ENCODE data around the gene PREX1. TPM values are rescaled to one million over a fixed set of nuclear protein-coding genes. Genes with fewer than 3 reads are reported as not detected.

PREX1 gene
- total and polyA plus RNA-seq, 2 donors (not counting 3 experiments of a cell fraction or from before 2014, with no cell fraction given) = 51.3 to 72.9 TPM

DNA sequence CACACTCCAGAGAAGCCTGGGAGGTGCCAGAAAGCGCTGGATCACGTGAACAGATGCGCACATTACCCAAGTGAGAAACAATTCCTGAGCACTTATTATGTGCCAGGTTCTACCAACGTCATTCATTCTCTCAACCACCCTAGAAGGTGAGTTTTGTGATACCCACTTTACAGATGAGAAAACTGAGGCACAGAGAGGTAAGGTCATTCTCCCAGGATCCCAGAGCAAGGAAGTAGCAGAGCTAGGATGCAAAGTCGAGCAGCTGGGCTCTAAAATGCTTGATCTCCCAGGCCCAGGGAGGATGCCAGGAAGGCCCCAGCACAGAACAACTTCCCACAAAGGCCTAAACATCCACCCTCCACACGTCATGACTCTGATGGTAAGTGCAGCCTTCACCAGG is 85.6 kb downstream of the PREX1 start:
- POLR2A ChIA-PET = no interaction called here
- Histone ChIP-seq H4K20me1 (replicated peaks; ENCODE audit: control insufficient read depth, extremely low read depth, insufficient read depth, low read length) (no peaks in the 10 kb centered on the region), H3K4me2 (ENCODE audit: insufficient read depth, low read length) (no peak overlapping the region), H3K9ac (replicated peaks; ENCODE audit: extremely low read depth, insufficient read depth, low read length) (no peak overlapping the region), H2AFZ (ENCODE audit: low read depth, low read length) (no peak overlapping the region), H3K4me3 (replicated peaks in 1 of 3; ENCODE audit: insufficient read depth in 1 of 3, low read depth in 1 of 3, low read length in 3 of 3) (no peak overlapping the region), H3K4me1 (ENCODE audit: control insufficient read depth, extremely low read depth, insufficient read depth, low read length) (peaks cover 15% of the 10 kb centered on the region), H3K27ac (ENCODE audit: insufficient read depth, low read depth, low read length) (no peak overlapping the region), H3K9me3 (replicated peaks; ENCODE audit: control insufficient read depth, insufficient read depth, low read length) (no peaks in the 10 kb centered on the region), H3K27me3 (ENCODE audit: control insufficient read depth in 2 of 2, insufficient read depth in 2 of 2, low read length in 2 of 2) (no peaks in the 10 kb centered on the region), H3K79me2 (ENCODE audit: control insufficient read depth, insufficient read depth, low read length) (peaks cover 23% of the 10 kb centered on the region), H3K9me1 (replicated peaks; ENCODE audit: control insufficient read depth, extremely low read depth, insufficient read depth, low read length) (no peaks in the 10 kb centered on the region), H3K36me3 (ENCODE audit: control insufficient read depth in 2 of 2, extremely low read depth in 1 of 2, insufficient read depth in 2 of 2, low read length in 2 of 2) (peaks cover 10 to 32% of the 10 kb centered on the region in 2 experiments)
- CTCF ChIA-PET = interaction anchor here (1.3 kb wide), 1 partner anchor 85 kb away, joined by 6 read pairs; no protein-coding TSS in a partner anchor
- no TSS peak for BruUV-seq (replicated peaks)
- no peak for FAIRE-seq
- DNase-seq (ENCODE audit: low read depth, low spot score) = no peak
- TF ChIP-seq JUN (IDR thresholded peaks at IDR 0.05; ENCODE audit: borderline replicate concordance, insufficient read depth, insufficient read length, low read depth) (no peak), POLR2AphosphoS5 (IDR thresholded peaks at IDR 0.05; ENCODE audit: insufficient read depth, low read depth, low read length) (no peak), POLR2A (IDR thresholded peaks at IDR 0.05; ENCODE audit: low read depth, low read length) (no peak), EZH2 (IDR thresholded peaks at IDR 0.05; ENCODE audit: borderline replicate concordance, low read depth, low read length, severe bottlenecking) (no peak), FOS (IDR thresholded peaks at IDR 0.05; ENCODE audit: borderline replicate concordance, insufficient read depth, low read length) (no peak), MYC (IDR thresholded peaks at IDR 0.05; ENCODE audit: low read depth, low read length) (no peak), GATA2 (IDR thresholded peaks at IDR 0.05; ENCODE audit: insufficient read depth, insufficient read length, low read depth, low read length) (no peak)
- TF ChIP-seq, protein P1, sequence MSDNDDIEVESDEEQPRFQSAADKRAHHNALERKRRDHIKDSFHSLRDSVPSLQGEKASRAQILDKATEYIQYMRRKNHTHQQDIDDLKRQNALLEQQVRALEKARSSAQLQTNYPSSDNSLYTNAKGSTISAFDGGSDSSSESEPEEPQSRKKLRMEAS (IDR thresholded peaks at IDR 0.05; ENCODE audit: insufficient read depth, insufficient read length) = no peak
- TF ChIP-seq, protein P2, sequence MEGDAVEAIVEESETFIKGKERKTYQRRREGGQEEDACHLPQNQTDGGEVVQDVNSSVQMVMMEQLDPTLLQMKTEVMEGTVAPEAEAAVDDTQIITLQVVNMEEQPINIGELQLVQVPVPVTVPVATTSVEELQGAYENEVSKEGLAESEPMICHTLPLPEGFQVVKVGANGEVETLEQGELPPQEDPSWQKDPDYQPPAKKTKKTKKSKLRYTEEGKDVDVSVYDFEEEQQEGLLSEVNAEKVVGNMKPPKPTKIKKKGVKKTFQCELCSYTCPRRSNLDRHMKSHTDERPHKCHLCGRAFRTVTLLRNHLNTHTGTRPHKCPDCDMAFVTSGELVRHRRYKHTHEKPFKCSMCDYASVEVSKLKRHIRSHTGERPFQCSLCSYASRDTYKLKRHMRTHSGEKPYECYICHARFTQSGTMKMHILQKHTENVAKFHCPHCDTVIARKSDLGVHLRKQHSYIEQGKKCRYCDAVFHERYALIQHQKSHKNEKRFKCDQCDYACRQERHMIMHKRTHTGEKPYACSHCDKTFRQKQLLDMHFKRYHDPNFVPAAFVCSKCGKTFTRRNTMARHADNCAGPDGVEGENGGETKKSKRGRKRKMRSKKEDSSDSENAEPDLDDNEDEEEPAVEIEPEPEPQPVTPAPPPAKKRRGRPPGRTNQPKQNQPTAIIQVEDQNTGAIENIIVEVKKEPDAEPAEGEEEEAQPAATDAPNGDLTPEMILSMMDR (IDR thresholded peaks at IDR 0.05; ENCODE audit: extremely low read depth in 1 of 2, insufficient read depth in 1 of 2, low read depth in 1 of 2, low read length in 2 of 2) = no peak
- intact Hi-C loops (cut with micrococcal nuclease) (no loop called here), dilution Hi-C loops (cut with MboI; ENCODE audit: extremely low pct_ligation_motif_present, low sequenced_read_pairs) (no loop called here)
